NCI-H2196 (cell line): ENCODE measurements around the gene DGKE.

Experiments
- DNase-seq: peaks from one replicate; lab custom pipeline; 2025; ENCODE audit not compliant: unreplicated experiment; lab: John Stamatoyannopoulos, UW

Gene DGKE

GRCh38 chr17:56887552-56888467, 53.9 kb downstream of the DGKE start:
- DNase-seq: no peak

GRCh38 chr17:56890390-56890789, 56.4 kb downstream of the DGKE start:
- DNase-seq: no peak

- no peak for DNase-seq
Observed at GRCh38 chr17:56890906-56891674, 57.1 kb downstream of the DGKE start.

- DNase-seq: no peak
Observed at GRCh38 chr17:56891751-56892150, 57.8 kb downstream of the DGKE start.

- DNase-seq: no peak
Observed at GRCh38 chr17:56892333-56892732, 58.4 kb downstream of the DGKE start.

GRCh38 chr17:56893503-56893902, 59.6 kb downstream of the DGKE start:
- DNase-seq: no peak

GRCh38 chr17:56894859-56895455, 61.0 kb downstream of the DGKE start:
- DNase-seq: no peak

GRCh38 chr17:56896217-56896967, 62.4 kb downstream of the DGKE start:
- DNase-seq: no peak

- DNase-seq: no peak
Observed at GRCh38 chr17:56896968-56897359, 63.0 kb downstream of the DGKE start.

GRCh38 chr17:56897646-56898424, 63.9 kb downstream of the DGKE start:
- DNase-seq: no peak

- no peak for DNase-seq
Observed at GRCh38 chr17:56898874-56899273, 64.9 kb downstream of the DGKE start.

GRCh38 chr17:56899403-56899802, 65.5 kb downstream of the DGKE start:
- no peak for DNase-seq

GRCh38 chr17:56902348-56902747, 68.4 kb downstream of the DGKE start:
- no peak for DNase-seq

GRCh38 chr17:56903560-56903959, 69.6 kb downstream of the DGKE start:
- no peak for DNase-seq

GRCh38 chr17:56908001-56908542, 74.1 kb downstream of the DGKE start:
- DNase-seq: no peak

GRCh38 chr17:56909742-56910508, 76.0 kb downstream of the DGKE start:
- no peak for DNase-seq

GRCh38 chr17:56910509-56911235, 76.7 kb downstream of the DGKE start:
- DNase-seq: no peak
